ENCODE data around the gene GNL2.

Gene GNL2

DNA sequence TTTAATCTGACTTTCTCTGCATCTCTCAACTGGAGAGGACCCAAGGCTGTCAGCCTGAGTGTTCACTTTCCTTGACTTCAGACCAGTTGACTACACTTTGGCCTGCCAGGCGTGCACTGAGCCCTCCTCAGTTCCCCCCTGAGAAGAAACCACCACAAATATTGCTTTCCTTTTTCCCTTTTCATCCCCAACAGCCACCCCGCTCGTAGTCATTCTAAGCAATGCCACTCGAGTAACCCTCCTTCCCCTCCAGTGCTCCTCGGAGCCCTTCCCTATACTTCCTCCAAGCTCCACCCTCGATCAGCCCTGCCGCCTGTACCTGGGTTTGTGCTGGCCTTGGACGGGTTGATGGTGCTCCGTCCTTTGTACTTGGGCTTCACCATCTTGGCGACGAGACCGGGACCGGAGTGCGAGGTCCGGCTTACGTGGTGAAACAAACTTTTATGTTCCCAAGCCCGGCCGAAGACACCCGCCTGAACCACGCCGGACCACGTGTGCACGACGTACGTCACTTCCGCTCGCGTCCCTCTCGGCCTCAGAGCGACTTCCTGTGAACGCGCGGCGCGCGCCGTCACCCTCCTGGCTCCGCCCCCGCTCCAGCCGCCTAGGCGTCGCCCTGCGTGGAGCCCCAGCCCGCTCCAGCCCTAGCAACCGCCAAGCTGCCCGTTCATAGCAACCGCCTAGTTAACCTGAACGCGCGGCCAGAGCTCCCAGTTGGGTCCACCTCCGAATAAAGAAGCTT lies at the start of gene GNL2:
GNL2 (minus strand) TSS at position 498 of the 742 bp plus-strand sequence; CDS start at position 383, 115 bp downstream.
- peak; percentile 89 for DNase-seq

- DNase-seq, result no peak
These were observed 45.3 kb upstream of the GNL2 start for GRCh38 chr1:37641059-37641458.

GRCh38 chr1:37636435-37636834 lies 40.7 kb upstream of the GNL2 start:
- DNase-seq, result no peak

DNA sequence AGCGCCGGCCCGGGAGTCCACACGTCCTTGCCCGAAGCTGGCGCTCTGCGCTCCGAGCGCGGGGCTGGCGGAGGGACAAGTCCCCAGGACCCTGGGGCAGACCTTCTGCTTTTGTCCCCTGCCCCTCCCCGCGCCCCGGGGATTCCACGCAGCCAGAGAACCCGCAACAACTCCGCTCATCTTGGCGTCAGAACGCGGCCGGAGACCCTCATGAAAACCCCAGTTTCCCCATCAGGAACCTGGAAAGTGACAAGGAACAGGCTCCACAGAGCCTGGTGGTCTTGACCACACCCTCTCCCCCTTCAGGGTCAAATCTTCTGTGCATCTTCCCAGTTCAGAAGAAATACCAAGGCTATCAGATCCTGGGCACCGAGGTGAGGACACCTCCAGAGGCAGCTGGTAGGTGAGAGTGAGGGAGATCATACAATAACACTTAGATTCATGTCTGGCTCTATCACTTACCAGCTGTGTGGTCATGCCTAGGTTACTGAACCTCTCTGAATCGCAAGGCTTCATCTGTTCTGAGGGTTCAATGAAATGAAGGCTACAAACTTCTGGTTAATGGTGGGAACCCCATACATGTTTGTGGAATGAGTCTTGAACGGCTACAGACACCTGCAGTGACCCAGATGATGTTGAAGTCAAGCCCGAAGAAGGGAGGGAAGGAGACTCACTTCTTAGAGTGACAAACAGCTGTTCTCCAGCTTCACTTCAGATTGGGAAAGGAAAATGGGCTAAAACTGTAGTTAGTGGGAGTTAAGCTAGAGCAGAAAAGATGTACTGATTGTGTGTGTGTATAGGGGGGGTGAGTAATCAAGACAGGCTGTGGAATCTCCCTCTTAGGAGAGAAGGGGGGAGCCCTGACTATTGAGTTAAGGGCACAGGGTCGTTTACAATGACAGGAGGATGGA lies 39.5 kb upstream of the GNL2 start:
- no peak for DNase-seq

DNA sequence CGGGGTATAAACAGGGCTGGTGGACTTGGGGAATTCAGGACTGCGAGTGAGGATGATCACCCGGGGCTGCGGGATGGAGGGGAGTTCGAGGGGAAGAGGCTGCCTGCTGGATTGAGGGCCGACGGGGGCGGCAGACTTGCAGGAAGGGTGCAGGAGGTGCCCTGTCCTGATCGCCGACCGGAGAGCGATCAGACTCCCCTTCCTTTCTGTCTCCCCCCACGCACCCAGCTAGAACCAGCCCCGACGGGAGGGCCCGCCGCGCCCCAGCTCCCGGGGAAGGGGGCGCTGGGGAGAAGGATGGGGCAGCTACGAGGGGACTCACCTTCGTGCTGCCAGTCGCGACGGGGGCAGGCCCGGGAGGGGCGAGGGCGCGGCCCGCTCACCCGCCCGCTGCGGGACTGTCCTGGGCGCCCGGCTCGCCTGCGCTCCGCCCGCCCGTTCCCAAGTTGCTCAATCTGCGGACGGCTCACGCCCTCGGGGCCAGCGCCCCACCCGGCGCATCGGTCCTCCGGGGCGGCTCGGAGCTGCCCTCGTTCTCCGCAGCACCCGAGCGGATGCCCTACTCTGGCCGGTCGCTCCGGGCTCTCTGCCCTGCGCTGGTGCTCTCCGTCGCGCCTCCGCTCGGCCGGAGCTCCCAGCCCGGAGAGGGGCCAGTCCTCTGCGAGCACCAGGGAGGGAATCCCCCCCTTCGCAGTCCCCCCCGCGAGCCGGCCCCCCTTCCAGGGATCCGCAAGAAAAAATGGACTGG lies 38.7 kb upstream of the GNL2 start, which contains the start of gene RSPO1:
RSPO1 (minus strand) TSS at position 649 of the 748 bp plus-strand sequence. CDS start 5,231 bp downstream, outside the sequence.
- no peak for DNase-seq

DNA sequence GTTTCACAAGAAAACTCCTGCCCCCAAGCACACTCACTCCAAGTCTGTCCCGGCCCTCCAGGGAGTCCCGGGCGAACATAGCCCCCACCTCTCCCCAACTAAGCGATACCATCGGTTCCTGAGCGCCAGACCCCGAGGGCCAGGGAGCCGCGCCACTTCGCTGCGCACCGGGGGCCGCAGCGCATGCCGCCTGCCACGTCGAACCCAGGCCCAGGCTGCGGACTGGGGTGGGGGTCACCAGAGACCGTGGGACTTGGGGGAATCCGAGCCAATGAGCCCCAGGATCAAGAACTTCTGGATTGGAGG lies 38.2 kb upstream of the GNL2 start:
- DNase-seq, result no peak

GRCh38 chr1:37633040-37633937 lies 37.6 kb upstream of the GNL2 start:
- DNase-seq, result no peak

GRCh38 chr1:37631036-37631435 lies 35.3 kb upstream of the GNL2 start:
- no peak for DNase-seq

DNA sequence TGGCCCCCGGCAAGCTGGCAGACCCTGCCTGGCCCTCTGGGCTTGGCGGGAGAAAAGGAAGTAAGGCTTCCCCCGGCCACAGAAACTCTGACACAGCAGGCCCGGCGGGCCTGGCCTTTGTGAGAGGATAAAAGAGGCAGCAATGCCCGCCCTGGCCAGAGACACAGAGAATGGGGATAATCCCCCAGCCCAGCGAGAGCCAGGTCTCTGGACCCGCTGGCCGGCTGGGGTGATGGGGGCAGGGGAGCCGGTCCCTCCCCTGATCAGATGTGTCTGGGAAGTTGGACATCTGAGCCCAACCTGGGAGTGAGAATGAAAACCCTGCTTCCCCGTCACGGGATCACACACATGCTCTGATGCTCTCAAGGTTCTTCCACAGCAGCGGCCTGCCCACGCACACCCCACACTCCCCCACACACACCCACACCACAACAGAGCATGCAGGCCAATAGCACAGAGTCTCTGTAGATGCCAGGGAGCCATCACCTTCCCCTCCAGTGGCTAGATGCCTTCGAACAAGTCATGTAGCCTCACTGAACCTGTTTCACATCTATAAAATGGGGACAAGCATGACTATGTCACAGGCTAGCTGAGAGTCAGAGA lies 34.8 kb upstream of the GNL2 start:
- no peak for DNase-seq

DNA sequence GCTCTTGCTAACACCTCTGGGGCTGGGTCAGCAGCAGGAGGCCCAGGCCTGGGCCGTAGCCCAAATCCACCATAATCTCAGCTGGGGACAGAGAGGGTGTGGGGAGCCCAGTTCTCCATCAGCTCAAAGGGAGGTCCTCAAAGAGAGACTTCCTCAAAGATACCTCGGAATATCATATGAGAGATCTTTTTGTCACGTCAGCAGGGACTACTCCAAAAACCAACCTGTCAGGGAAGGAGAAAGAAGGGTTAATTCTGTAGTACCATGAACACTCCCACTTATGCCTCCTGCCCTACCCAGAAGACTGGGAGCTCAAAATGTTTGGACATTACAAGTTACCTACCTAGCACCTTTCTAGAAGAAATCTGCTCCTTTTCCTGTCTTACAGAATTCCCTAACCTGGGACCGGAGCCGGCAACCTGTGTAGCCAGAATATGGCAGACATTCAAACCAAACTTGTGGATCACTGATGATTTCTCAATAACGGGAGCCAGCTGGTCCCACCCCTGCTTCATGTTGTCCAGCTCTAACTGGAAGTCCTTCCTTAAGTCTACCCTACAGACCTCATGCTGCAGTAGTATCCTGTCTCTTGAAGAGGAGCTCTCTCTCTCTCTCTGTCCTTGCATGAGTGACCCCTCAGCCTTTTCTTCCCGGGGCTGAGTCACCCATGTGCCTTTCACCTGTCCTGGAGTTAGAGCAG lies 34.1 kb upstream of the GNL2 start:
- DNase-seq, result no peak

- DNase-seq, result no peak
These were observed 33.3 kb upstream of the GNL2 start for GRCh38 chr1:37629008-37629407.

- no peak for DNase-seq
These were observed 32.4 kb upstream of the GNL2 start for GRCh38 chr1:37628026-37628556.

DNA sequence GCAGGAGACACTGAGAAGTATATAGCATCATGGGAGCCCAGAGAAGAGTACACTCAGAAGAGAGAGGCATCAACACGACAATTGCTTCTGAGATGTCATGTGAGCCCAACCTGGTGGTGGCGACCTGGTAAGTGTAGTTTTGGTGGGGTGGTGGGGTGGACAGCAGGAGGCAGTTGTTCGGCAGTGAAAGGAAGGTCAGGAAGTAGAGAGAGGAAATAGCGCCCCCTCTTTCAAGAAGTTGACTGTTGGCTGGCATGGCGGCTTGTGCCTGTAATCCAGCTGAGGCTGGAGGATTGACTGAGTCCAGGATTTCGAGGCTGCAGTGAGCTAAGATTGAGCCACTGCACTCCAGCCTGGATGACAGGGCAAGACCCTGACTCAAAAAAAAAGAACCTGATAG lies 26.4 kb upstream of the GNL2 start:
- DNase-seq, result no peak

DNA sequence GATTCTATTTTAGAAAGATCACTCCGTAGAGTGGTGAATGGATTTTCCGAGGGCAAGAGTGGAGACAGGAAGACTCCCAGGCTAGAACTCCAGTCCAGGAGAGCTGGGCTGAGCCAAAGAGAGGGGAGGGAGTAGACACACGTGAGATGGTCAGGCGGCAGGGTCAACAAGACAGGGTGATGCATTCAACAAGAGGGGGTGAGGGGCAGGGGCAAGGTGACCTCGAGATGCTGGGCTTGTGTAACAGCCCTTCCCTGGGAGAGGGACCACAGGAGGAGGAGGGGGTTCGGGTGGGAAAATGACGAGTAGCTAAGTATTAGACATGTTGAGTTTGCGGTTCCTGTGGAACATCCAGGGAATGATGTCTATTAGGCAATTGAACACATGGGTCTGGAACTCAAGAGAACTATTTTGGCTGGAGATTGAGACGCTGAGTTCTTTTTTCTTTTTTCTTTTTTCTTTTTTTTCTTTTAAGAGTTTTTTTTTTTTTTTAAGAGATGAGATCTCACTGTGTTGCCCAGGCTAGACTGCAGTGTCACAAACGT lies 25.7 kb upstream of the GNL2 start:
- DNase-seq, result no peak

DNA sequence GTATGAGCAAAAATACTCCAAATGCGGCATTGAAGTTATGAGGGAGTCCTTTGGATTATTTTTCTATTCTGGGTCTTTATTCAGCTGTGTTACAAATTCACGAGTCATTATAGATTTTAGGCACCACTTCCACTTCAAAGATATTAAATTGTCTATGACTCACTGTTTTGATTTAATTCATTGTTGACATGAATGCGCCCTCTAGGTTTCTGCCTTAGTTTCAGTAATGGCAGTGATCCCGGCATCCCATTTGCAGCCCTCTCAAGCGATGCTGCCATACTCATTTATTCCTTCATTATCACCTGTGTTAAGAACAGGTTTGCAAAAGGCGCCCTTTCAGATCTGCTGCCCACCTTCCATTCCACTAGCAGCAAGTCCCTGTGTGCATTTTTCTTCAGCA lies 25.0 kb upstream of the GNL2 start:
- DNase-seq, result no peak

DNA sequence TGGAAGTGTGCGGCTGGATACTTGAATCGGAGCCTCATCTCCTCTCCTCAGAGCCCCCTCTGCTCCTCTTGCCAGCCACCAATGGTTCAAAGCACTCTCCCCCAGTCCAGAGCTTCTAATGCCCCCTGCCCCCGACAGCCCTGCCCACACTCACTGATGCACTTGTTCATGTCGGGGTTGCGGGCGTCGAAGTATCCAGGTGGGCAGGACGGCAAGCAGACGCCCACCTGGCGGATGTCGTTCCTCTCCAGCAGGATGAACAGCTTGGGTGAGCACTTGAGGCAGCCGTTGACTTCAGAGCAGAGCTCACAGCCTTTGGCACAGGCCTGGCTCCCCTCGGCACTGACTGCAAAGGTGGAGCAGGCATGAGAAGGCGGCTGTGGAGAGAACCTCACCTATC lies 20.6 kb upstream of the GNL2 start:
- no peak for DNase-seq

DNA sequence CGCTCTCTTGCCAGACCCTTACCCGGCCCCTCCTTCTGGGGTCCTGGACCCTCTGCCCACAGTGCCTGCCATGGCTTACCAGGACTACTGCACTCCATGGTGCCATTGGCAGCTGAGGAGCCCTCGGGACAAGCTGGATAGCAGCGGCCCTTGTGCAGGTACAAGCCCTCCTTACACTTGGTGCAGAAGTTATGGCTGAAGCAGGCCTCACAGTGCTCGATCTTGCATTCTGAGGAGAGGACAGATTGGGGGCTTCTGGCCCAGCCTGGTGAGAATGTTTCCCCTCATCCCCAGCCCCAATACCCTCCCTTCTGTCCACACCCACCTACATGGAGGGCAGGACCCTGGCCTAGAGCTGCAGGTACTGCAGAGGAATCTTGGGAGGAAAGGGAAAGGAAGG lies 18.4 kb upstream of the GNL2 start:
- no peak for DNase-seq

GRCh38 chr1:37612186-37612585 lies 16.4 kb upstream of the GNL2 start:
- DNase-seq, result no peak

DNA sequence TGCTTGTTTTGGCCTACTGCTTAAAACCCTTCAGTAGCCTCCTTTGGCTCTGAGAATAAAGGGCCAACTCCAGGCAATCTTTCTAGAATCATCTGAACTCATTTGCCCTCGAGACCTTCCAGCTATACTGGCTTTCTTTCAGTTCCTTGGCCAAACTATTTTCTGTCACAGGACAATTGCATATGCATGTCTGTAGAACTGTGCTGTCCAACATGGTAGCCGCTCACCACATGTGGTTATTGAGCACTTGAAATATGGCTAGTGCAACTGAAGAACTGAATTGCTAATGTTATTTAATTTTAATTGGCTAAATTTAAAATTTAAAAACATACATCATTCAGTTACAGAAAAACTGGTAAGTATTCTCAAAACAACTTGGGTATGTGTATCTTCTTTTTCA lies 14.3 kb upstream of the GNL2 start:
- DNase-seq, result no peak

DNA sequence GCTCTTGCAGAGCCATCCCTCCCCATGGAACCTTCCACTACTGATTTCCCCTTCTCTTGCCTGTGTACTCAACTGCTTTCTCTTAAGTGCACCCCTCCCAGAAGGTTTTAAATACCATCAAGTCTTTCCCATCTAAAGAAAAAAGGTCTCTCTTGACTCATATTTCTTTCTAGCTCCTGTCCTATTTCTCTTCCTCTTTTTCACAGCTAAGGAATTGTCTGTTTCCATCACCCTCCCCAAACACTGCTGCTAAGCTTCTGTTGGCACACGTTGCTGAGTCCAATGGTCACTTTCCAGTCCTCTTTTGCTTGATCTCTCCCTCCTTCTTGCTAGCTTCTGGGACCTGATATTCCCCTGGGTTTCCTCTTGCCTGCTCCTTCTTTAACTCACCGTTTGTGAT lies 13.3 kb upstream of the GNL2 start:
- no peak for DNase-seq

All from KG1 (cell line).